Mesothelial cell of epicardium (in vitro differentiated cells): ENCODE results near the gene ABCG1. TPM values are rescaled to one million over a fixed set of nuclear protein-coding genes. Genes with fewer than 3 reads are reported as not detected.

Experiments used
- DNase-seq, 2 experiments: peaks; one replicate each; pipeline ENCODE4 v3.0.0; 2021; ENCODE audit warnings: low spot score in 2 of 2; ENCODE audit not compliant: unreplicated experiment in 2 of 2
- H3K27ac Mint-ChIP-seq: 2 replicates; pipeline ENCODE4 v1.8.0; 2021; ENCODE audit warnings: mixed read lengths
- H3K27me3 Mint-ChIP-seq: 2 replicates; pipeline ENCODE4 v1.8.0; 2021; ENCODE audit warnings: low read depth, mixed read lengths
- H3K36me3 Mint-ChIP-seq: 2 replicates; pipeline ENCODE4 v1.8.0; 2021; ENCODE audit warnings: mixed read lengths
- H3K4me1 Mint-ChIP-seq: 2 replicates; pipeline ENCODE4 v1.8.0; 2021; ENCODE audit warnings: mixed read lengths
- H3K4me3 Mint-ChIP-seq: 2 replicates; pipeline ENCODE4 v1.8.0; 2021; ENCODE audit warnings: mild to moderate bottlenecking, moderate library complexity, mixed read lengths
- H3K9me3 Mint-ChIP-seq: 2 replicates; pipeline ENCODE4 v1.8.0; 2021; ENCODE audit warnings: mixed read lengths
- CTCF ChIP-seq: fragments of 200-600 bp; sonication (generic); IDR thresholded peaks from one replicate; pipeline ENCODE4 v1.5.0; 2021; ENCODE audit warnings: antibody characterized with exemption; ENCODE audit not compliant: unreplicated experiment
- total RNA-seq: library from RNA; stranded (reverse); gene quantifications from 3 replicates; pipeline ENCODE4 v1.2.1, GENCODE V29; 2021

ABCG1 gene
- total RNA-seq, 1 donor from 2014 or later, result 4.4 TPM

- no peak overlapping the region for H3K4me3 Mint-ChIP-seq
- no peak overlapping the region for H3K27ac Mint-ChIP-seq
- no peaks in the 10 kb centered on the region for H3K36me3 Mint-ChIP-seq
- peaks cover 52% of the 10 kb centered on the region for H3K27me3 Mint-ChIP-seq
- no peak for DNase-seq
- no peak for TF ChIP-seq CTCF
- H3K4me1 Mint-ChIP-seq, result peaks cover 4% of the 10 kb centered on the region
- no peaks in the 10 kb centered on the region for H3K9me3 Mint-ChIP-seq
These were observed 31.8 kb downstream of the ABCG1 start for GRCh38 chr21:42250422-42251403.

- no peaks in the 10 kb centered on the region for H3K9me3 Mint-ChIP-seq
- H3K4me1 Mint-ChIP-seq, result peaks cover 5% of the 10 kb centered on the region
- no peak overlapping the region for H3K4me3 Mint-ChIP-seq
- no peaks in the 10 kb centered on the region for H3K36me3 Mint-ChIP-seq
- DNase-seq, result no peak
- H3K27me3 Mint-ChIP-seq, result peaks cover 43% of the 10 kb centered on the region
- no peak for TF ChIP-seq CTCF
- no peak overlapping the region for H3K27ac Mint-ChIP-seq
These were observed 32.8 kb downstream of the ABCG1 start for GRCh38 chr21:42251654-42252324.

GRCh38 chr21:42252325-42252654 is 33.4 kb downstream of the ABCG1 start:
- H3K27me3 Mint-ChIP-seq, result peaks cover 40% of the 10 kb centered on the region
- H3K9me3 Mint-ChIP-seq, result no peaks in the 10 kb centered on the region
- H3K27ac Mint-ChIP-seq, result no peak overlapping the region
- no peaks in the 10 kb centered on the region for H3K36me3 Mint-ChIP-seq
- no peak for DNase-seq
- H3K4me3 Mint-ChIP-seq, result no peak overlapping the region
- peaks cover 10% of the 10 kb centered on the region for H3K4me1 Mint-ChIP-seq
- TF ChIP-seq CTCF, result no peak

- H3K27me3 Mint-ChIP-seq, result peaks cover 36% of the 10 kb centered on the region
- no peak overlapping the region for H3K27ac Mint-ChIP-seq
- no peak for DNase-seq
- no peaks in the 10 kb centered on the region for H3K36me3 Mint-ChIP-seq
- peaks cover 14% of the 10 kb centered on the region for H3K4me1 Mint-ChIP-seq
- H3K9me3 Mint-ChIP-seq, result no peaks in the 10 kb centered on the region
- no peak overlapping the region for H3K4me3 Mint-ChIP-seq
- no peak for TF ChIP-seq CTCF
These were observed 33.9 kb downstream of the ABCG1 start for GRCh38 chr21:42252778-42253340.

GRCh38 chr21:42253466-42253865 is 34.5 kb downstream of the ABCG1 start:
- Mint-ChIP-seq H3K27me3 (peaks cover 33% of the 10 kb centered on the region), H3K36me3 (no peaks in the 10 kb centered on the region), H3K9me3 (no peaks in the 10 kb centered on the region), H3K4me3 (no peak overlapping the region), H3K4me1 (peaks cover 11% of the 10 kb centered on the region), H3K27ac (no peak overlapping the region)
- TF ChIP-seq CTCF, result no peak
- no peak for DNase-seq
